GM12801 (cell line): ENCODE results near the gene SFXN3.

ENCODE experiments used
- TF ChIP-seq, protein P1 (sequence below): IDR thresholded peaks from one replicate; pipeline ENCODE4 v1.5.1; 2011; ENCODE audit warnings: control low read depth; ENCODE audit not compliant: insufficient read length; ENCODE audit errors: extremely low read depth

Gene SFXN3

DNA sequence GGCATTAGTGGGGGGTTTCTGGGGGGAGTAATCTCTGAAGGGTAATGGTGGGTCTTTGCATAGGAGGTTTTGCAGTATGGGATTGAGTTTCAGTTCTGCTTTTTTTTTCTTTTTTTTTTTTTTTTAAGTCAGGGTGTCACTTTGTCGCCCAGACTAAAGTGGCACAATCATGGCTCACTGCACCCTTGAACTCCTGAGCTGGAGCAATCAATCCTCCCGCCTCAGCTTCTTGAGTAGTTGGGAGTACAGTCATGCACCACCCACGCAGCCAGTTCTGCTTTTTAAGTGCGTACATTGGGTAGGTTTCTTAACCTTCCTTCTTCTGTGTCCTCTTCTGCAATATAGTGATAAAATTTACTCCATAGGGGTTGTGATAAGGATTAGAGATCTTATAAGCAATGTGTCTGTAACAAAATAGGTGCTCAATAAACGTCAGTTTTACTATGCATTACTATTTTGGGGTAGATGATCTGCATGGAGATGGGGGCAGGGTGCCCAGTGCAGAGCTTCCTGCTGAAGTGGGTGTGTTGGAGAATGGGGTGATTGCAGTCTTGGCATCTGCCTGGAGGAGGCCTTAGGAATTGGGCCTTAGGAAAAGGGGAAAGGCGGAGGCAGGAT, 40.3 kb downstream of the SFXN3 start:
- TF ChIP-seq, protein P1, sequence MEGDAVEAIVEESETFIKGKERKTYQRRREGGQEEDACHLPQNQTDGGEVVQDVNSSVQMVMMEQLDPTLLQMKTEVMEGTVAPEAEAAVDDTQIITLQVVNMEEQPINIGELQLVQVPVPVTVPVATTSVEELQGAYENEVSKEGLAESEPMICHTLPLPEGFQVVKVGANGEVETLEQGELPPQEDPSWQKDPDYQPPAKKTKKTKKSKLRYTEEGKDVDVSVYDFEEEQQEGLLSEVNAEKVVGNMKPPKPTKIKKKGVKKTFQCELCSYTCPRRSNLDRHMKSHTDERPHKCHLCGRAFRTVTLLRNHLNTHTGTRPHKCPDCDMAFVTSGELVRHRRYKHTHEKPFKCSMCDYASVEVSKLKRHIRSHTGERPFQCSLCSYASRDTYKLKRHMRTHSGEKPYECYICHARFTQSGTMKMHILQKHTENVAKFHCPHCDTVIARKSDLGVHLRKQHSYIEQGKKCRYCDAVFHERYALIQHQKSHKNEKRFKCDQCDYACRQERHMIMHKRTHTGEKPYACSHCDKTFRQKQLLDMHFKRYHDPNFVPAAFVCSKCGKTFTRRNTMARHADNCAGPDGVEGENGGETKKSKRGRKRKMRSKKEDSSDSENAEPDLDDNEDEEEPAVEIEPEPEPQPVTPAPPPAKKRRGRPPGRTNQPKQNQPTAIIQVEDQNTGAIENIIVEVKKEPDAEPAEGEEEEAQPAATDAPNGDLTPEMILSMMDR = no peak

DNA sequence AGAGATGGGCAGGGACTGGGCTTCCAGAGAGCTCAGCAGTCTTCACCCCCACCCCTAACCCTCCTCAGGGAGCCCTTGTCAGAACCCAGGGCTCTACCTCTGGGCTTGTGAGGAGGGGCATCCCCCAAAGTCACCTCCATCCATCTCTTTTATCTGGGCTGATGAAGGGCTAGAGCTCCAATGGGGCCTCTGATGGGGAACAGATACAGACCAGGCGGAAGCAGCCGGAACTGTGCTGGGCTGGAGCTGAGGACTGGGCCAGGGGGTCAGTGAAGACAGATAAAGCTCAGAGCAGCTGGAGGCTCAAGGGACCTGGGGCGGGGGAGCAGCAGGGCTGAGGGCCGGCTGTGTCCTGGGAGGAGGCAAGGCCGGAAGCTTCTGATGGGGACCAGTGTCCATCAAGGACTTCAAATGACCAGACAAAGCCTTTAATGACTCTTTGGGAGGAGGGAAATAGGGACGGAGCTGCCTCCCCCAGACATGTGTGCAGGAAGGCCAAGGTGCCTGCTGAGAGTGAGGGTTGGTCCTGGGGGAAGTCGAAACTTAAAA, 40.9 kb downstream of the SFXN3 start:
- TF ChIP-seq, protein P1 = no peak

GRCh38 chr10:101072923-101073322, 41.9 kb downstream of the SFXN3 start:
- TF ChIP-seq, protein P1 = no peak

GRCh38 chr10:101073631-101074030, 42.6 kb downstream of the SFXN3 start:
- TF ChIP-seq, protein P1 = no peak

DNA sequence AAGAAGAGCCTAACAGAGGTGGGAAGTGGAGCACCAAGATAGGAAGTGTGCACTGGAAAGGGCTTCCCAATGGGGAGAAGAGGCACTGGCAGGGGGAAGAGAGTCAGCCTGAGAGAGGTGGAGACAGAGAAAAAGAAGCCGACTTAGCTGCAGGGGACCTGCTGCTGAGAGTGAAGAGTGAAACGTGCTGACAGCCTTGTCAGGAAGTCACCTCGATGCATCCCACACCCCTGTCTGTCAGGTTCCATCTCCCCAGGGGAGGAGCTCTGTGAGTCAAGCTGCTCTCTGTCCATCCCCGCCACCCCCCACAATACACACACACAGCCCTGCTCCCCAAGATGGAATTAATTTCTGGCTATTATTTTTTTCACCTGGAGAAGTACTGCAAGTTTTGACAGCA, 44.7 kb downstream of the SFXN3 start:
- TF ChIP-seq, protein P1 = no peak

DNA sequence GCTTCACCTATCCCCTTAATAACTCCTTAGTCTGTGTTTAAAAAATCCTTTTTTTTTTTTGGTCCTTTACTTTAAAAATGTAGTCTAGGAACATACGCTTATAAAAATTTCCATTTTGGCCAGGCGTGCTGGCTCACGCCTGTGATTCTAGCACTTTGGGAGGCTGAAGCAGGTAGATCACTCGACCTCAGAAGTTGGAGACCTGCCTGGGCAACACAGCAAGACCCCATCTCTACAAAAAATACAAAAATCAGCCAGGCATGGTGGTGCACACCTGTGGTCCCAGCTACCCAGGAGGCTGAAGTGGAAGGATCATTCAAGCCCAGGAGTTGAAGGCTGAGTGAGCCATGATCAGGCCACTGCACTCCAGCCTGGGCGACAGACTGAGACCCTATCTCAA, 45.6 kb downstream of the SFXN3 start:
- TF ChIP-seq, protein P1 = no peak

- TF ChIP-seq, protein P1 = no peak
Measured at GRCh38 chr10:101079874-101080273, 48.8 kb downstream of the SFXN3 start.
